ENCODE results near the gene SLC2A8.

DNA sequence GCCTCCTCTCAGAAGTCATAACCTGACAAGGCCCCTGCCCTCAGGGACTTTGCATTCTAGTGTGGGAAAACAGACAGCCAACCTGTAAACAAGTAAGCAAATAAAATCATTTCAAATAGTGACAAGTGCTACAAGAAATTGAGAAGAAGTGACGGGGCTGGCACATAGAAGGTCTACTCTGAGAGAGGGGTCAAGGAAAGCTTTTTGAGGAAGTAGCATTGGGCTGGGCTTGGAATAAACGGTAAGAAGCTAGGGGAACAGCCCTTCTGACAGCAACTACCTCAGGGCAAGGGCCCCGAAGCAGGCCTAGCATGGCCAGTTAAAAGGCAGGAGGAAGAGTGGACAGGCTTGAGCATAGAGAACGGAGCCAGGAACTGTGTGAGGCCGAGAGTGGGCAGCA lies 4.8 kb upstream of the SLC2A8 start:
- TF ChIP-seq, protein P1, sequence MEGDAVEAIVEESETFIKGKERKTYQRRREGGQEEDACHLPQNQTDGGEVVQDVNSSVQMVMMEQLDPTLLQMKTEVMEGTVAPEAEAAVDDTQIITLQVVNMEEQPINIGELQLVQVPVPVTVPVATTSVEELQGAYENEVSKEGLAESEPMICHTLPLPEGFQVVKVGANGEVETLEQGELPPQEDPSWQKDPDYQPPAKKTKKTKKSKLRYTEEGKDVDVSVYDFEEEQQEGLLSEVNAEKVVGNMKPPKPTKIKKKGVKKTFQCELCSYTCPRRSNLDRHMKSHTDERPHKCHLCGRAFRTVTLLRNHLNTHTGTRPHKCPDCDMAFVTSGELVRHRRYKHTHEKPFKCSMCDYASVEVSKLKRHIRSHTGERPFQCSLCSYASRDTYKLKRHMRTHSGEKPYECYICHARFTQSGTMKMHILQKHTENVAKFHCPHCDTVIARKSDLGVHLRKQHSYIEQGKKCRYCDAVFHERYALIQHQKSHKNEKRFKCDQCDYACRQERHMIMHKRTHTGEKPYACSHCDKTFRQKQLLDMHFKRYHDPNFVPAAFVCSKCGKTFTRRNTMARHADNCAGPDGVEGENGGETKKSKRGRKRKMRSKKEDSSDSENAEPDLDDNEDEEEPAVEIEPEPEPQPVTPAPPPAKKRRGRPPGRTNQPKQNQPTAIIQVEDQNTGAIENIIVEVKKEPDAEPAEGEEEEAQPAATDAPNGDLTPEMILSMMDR (IDR thresholded peaks at IDR 0.05; ENCODE audit: low read length) = no peak
- no peak for TF ChIP-seq EZH2 (IDR thresholded peaks at IDR 0.05; ENCODE audit: borderline replicate concordance, low read length)
